GM12875 (cell line): Measurements from ENCODE around the gene CUEDC2.
A peak's percentile ranks its signal among the peaks of the same experiment; 100 is the strongest.

Experiments
- H3K4me3 ChIP-seq: one replicate; pipeline ENCODE4 v1.5.1; 2011; ENCODE audit warnings: low read depth, low read length, control low read depth
- CTCF ChIP-seq: IDR thresholded peaks from 2 replicates; pipeline ENCODE4 v1.5.1; 2011; ENCODE audit warnings: low read depth, mild to moderate bottlenecking, control low read depth, inconsistent platforms, low read length, moderate library complexity, borderline replicate concordance; ENCODE audit not compliant: insufficient read depth

The CUEDC2 gene

GRCh38 chr10:102433619-102434046 is 1.3 kb upstream of the CUEDC2 start:
- H3K4me3 ChIP-seq: no peak overlapping the region
- no peak for TF ChIP-seq CTCF

GRCh38 chr10:102431452-102432124 is 786 bp downstream of the CUEDC2 start:
- no peak for TF ChIP-seq CTCF
- peak overlapping the region; percentile 83 for H3K4me3 ChIP-seq

GRCh38 chr10:102429468-102429867 is 2.9 kb downstream of the CUEDC2 start:
- no peak overlapping the region for H3K4me3 ChIP-seq
- no peak for TF ChIP-seq CTCF

- no peak for TF ChIP-seq CTCF
Measured at GRCh38 chr10:102426803-102427287, 5.5 kb downstream of the CUEDC2 start.

GRCh38 chr10:102425444-102425843 is 6.9 kb downstream of the CUEDC2 start:
- no peak overlapping the region for H3K4me3 ChIP-seq
- TF ChIP-seq CTCF: no peak

More at GRCh38 chr10:102426803-102427287, 5.5 kb downstream of the CUEDC2 start:
- no peak overlapping the region for H3K4me3 ChIP-seq

- no peak overlapping the region for H3K4me3 ChIP-seq
- TF ChIP-seq CTCF: no peak
Measured at GRCh38 chr10:102424916-102425315, 7.5 kb downstream of the CUEDC2 start.

- no peak for TF ChIP-seq CTCF
- H3K4me3 ChIP-seq: no peak overlapping the region
Measured at GRCh38 chr10:102424145-102424544, 8.2 kb downstream of the CUEDC2 start.
